H9 (cell line): ENCODE data around the gene ZNRF2. TPM values are rescaled to one million over a fixed set of nuclear protein-coding genes. Genes with fewer than 3 reads are reported as not detected.

Experiments used
- DNase-seq: peaks from one replicate; pipeline ENCODE4 v3.0.0-alpha.2; 2017
- H2AFZ ChIP-seq: one replicate; pipeline ENCODE4 v1.6.1; 2013; ENCODE audit warnings: mild to moderate bottlenecking, low read length, control low read depth, moderate library complexity
- H2AK5ac ChIP-seq: 2 replicates; pipeline ENCODE4 v1.6.1; 2013; ENCODE audit warnings: low read length, control low read depth, mixed read lengths; ENCODE audit not compliant: insufficient read length
- H2BK120ac ChIP-seq: one replicate; pipeline ENCODE4 v1.6.1; 2013; ENCODE audit warnings: low read depth, mild to moderate bottlenecking, low read length, control low read depth, inconsistent platforms; ENCODE audit not compliant: poor library complexity, severe bottlenecking
- H2BK12ac ChIP-seq: 2 replicates; pipeline ENCODE4 v1.6.1; 2013; ENCODE audit warnings: low read length, control low read depth, mixed read lengths, low read depth; ENCODE audit not compliant: insufficient read length
- H2BK15ac ChIP-seq: 2 replicates; pipeline ENCODE4 v1.6.1; 2013; ENCODE audit warnings: low read depth, low read length, control low read depth
- H2BK20ac ChIP-seq: one replicate; pipeline ENCODE4 v1.6.1; 2013; ENCODE audit warnings: low read depth, mild to moderate bottlenecking, low read length, control low read depth, inconsistent platforms; ENCODE audit not compliant: poor library complexity, severe bottlenecking
- H2BK5ac ChIP-seq: 2 replicates; pipeline ENCODE4 v1.6.1; 2013; ENCODE audit warnings: low read length, control low read depth, mixed read lengths; ENCODE audit not compliant: insufficient read length
- H3K14ac ChIP-seq: 2 replicates; pipeline ENCODE4 v1.6.1; 2013; ENCODE audit warnings: low read length, control low read depth; ENCODE audit not compliant: insufficient read depth
- H3K18ac ChIP-seq: 2 replicates; pipeline ENCODE4 v1.6.1; 2013; ENCODE audit warnings: low read depth, mild to moderate bottlenecking, mixed read lengths, low read length, control low read depth; ENCODE audit not compliant: insufficient read length
- H3K23ac ChIP-seq: 2 replicates; pipeline ENCODE4 v1.6.1; 2013; ENCODE audit warnings: low read length, control low read depth, mixed read lengths, low read depth; ENCODE audit not compliant: insufficient read length
- H3K23me2 ChIP-seq: 2 replicates; pipeline ENCODE4 v1.6.1; 2013; ENCODE audit warnings: low read depth, mild to moderate bottlenecking, mixed read lengths, low read length, control low read depth; ENCODE audit not compliant: insufficient read length, poor library complexity, severe bottlenecking
- H3K27ac ChIP-seq: 2 replicates; pipeline ENCODE4 v1.5.1; 2013; ENCODE audit warnings: low read length, control low read depth, mixed read lengths, low read depth; ENCODE audit not compliant: insufficient read length
- H3K27me3 ChIP-seq: 2 replicates; pipeline ENCODE4 v1.6.1; 2013; ENCODE audit warnings: low read length, control low read depth, inconsistent platforms; ENCODE audit not compliant: insufficient read depth
- H3K4ac ChIP-seq: 2 replicates; pipeline ENCODE4 v1.6.1; 2013; ENCODE audit warnings: low read depth, mild to moderate bottlenecking, control low read depth, inconsistent platforms, low read length, moderate library complexity
- H3K4me1 ChIP-seq: 2 replicates; pipeline ENCODE4 v1.6.1; 2013; ENCODE audit warnings: low read length, control low read depth, inconsistent platforms; ENCODE audit not compliant: insufficient read depth
- H3K4me2 ChIP-seq: 2 replicates; pipeline ENCODE4 v1.6.1; 2013; ENCODE audit warnings: low read length, control low read depth, mixed read lengths; ENCODE audit not compliant: insufficient read length, insufficient read depth
- H3K56ac ChIP-seq: 2 replicates; pipeline ENCODE4 v1.6.1; 2013; ENCODE audit warnings: low read depth, mild to moderate bottlenecking, mixed read lengths, low read length, control low read depth; ENCODE audit not compliant: insufficient read length
- H3K79me1 ChIP-seq: 2 replicates; pipeline ENCODE4 v1.6.1; 2013; ENCODE audit warnings: low read depth, mild to moderate bottlenecking, moderate library complexity, low read length, control low read depth, inconsistent platforms; ENCODE audit not compliant: insufficient read depth, poor library complexity, severe bottlenecking
- H3K79me2 ChIP-seq: 2 replicates; pipeline ENCODE4 v1.6.1; 2013; ENCODE audit warnings: low read length, control low read depth, inconsistent platforms; ENCODE audit not compliant: insufficient read depth
- H3K9ac ChIP-seq: 2 replicates; pipeline ENCODE4 v1.6.1; 2013; ENCODE audit warnings: low read length, control low read depth, mixed read lengths; ENCODE audit not compliant: insufficient read length; ENCODE audit errors: extremely low read depth
- H3K9me3 ChIP-seq: one replicate; pipeline ENCODE4 v1.6.1; 2013; ENCODE audit warnings: low read depth, low read length, inconsistent platforms; ENCODE audit not compliant: control insufficient read depth
- H3T11ph ChIP-seq: one replicate; pipeline ENCODE4 v1.6.1; 2013; ENCODE audit warnings: mild to moderate bottlenecking, low read length, control low read depth, inconsistent platforms
- H4K20me1 ChIP-seq: one replicate; pipeline ENCODE4 v1.6.1; 2013; ENCODE audit not compliant: control insufficient read depth, insufficient read length, insufficient read depth
- H4K5ac ChIP-seq: 2 replicates; pipeline ENCODE4 v1.6.1; 2013; ENCODE audit warnings: low read depth, mild to moderate bottlenecking, mixed read lengths, low read length, control low read depth; ENCODE audit not compliant: insufficient read length
- H4K8ac ChIP-seq: replicated peaks from 2 replicates; pipeline ENCODE4 v1.6.1; 2013; ENCODE audit warnings: low read length, control low read depth, mixed read lengths, low read depth; ENCODE audit not compliant: insufficient read length
- H4K91ac ChIP-seq: 2 replicates; pipeline ENCODE4 v1.6.1; 2013; ENCODE audit warnings: low read depth, mild to moderate bottlenecking, moderate library complexity, mixed read lengths, low read length, control low read depth; ENCODE audit not compliant: insufficient read length
- H3K27ac Mint-ChIP-seq, 3 experiments: 2 replicates in 2 of 3; 3 replicates in 1 of 3; pipeline ENCODE4 v1.8.0; 2020 to 2021; ENCODE audit warnings: mixed read lengths in 3 of 3, mild to moderate bottlenecking in 1 of 3, moderate library complexity in 1 of 3
- H3K27me3 Mint-ChIP-seq: 2 replicates; pipeline ENCODE4 v1.8.0; 2021; ENCODE audit warnings: low read depth, mild to moderate bottlenecking, moderate library complexity, mixed read lengths
- H3K36me3 Mint-ChIP-seq, 3 experiments: 2 replicates in 2 of 3; 3 replicates in 1 of 3; pipeline ENCODE4 v1.8.0; 2020 to 2021; ENCODE audit warnings: low read depth in 3 of 3, mixed read lengths in 3 of 3; ENCODE audit not compliant: insufficient read depth in 1 of 3
- H3K4me1 Mint-ChIP-seq, 2 experiments: 2 replicates each; pipeline ENCODE4 v1.8.0; 2020; ENCODE audit warnings: mixed read lengths in 2 of 2
- H3K4me3 Mint-ChIP-seq, 2 experiments: 2 replicates in 1 of 2; 3 replicates in 1 of 2; pipeline ENCODE4 v1.8.0; 2020 to 2021; ENCODE audit warnings: mild to moderate bottlenecking in 2 of 2, mixed read lengths in 2 of 2, moderate library complexity in 1 of 2
- H3K9me3 Mint-ChIP-seq, 2 experiments: 2 replicates in 1 of 2; 3 replicates in 1 of 2; pipeline ENCODE4 v1.8.0; 2020; ENCODE audit warnings: mild to moderate bottlenecking in 2 of 2, mixed read lengths in 2 of 2, moderate library complexity in 1 of 2
- WGBS: extraction: QIAGEN DNeasy Blood & Tissue Kit; methylation state at CpG from one replicate; pipeline ENCODE4 v1.1.7; 2013; ENCODE audit warnings: missing lambda C conversion rate, low lambda C conversion rate, mixed read lengths; ENCODE audit not compliant: insufficient read length; ENCODE audit errors: extremely low coverage; 5-methylcytosine and 5-hydroxymethylcytosine counted together
- total RNA-seq: library from RNA; stranded (reverse); gene quantifications from 2 replicates; pipeline ENCODE4 v1.2.1, GENCODE V29; 2021
- TF ChIP-seq, protein P1 (sequence below): fragments of 200-600 bp; sonication (generic); conservative IDR thresholded peaks from 3 replicates; pipeline ENCODE4 v1.8.0; 2021; ENCODE audit warnings: antibody characterized with exemption, mild to moderate bottlenecking

ZNRF2 gene
- total RNA-seq, 1 experiment from 2014 or later = 16.5 TPM

DNA sequence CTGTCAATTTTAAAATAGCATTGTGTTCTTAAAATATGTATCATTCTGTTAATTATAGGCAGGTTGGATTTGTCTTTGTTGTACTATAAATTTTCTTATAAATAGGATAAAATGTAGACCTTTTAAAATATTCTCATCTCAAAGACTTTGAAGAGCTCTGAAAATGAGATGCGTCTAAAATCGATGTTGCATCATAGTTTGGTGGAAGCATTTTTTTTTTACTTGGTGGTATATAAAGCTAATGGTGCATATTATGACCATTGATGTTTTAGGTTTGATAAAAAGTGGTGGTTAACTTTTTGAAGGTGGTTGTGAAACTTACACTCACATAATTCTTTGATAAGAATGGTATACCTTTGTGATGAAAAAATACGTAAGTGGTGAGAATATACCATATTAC lies 69.1 kb downstream of the ZNRF2 start:
- H3K4me1 ChIP-seq = peaks cover 7% of the 10 kb centered on the region
- no peak overlapping the region for H3K4ac ChIP-seq
- H4K20me1 ChIP-seq = no peaks in the 10 kb centered on the region
- TF ChIP-seq, protein P1, sequence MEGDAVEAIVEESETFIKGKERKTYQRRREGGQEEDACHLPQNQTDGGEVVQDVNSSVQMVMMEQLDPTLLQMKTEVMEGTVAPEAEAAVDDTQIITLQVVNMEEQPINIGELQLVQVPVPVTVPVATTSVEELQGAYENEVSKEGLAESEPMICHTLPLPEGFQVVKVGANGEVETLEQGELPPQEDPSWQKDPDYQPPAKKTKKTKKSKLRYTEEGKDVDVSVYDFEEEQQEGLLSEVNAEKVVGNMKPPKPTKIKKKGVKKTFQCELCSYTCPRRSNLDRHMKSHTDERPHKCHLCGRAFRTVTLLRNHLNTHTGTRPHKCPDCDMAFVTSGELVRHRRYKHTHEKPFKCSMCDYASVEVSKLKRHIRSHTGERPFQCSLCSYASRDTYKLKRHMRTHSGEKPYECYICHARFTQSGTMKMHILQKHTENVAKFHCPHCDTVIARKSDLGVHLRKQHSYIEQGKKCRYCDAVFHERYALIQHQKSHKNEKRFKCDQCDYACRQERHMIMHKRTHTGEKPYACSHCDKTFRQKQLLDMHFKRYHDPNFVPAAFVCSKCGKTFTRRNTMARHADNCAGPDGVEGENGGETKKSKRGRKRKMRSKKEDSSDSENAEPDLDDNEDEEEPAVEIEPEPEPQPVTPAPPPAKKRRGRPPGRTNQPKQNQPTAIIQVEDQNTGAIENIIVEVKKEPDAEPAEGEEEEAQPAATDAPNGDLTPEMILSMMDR = no peak
- H3K4me2 ChIP-seq = no peak overlapping the region
- H4K5ac ChIP-seq = no peak overlapping the region
- H3K79me1 ChIP-seq = no peaks in the 10 kb centered on the region
- peaks cover 3 to 15% (median 14%) of the 10 kb centered on the region in 3 experiments; a peak in 6 of 7 replicates for H3K36me3 Mint-ChIP-seq
- H2BK20ac ChIP-seq = no peak overlapping the region
- H3K18ac ChIP-seq = no peak overlapping the region
- no peaks in the 10 kb centered on the region for H3K23me2 ChIP-seq
- no peaks in the 10 kb centered on the region for H3K9me3 Mint-ChIP-seq
- H3K56ac ChIP-seq = no peak overlapping the region
- H3T11ph ChIP-seq = no peak overlapping the region
- H2BK5ac ChIP-seq = no peak overlapping the region
- H3K27me3 Mint-ChIP-seq = no peaks in the 10 kb centered on the region
- peak overlapping the region in 1 of 3 experiments; percentile 98; a peak in 2 of 7 replicates for H3K27ac Mint-ChIP-seq
- H3K79me2 ChIP-seq = no peaks in the 10 kb centered on the region; the same call in 1 of the 2 replicates
- no peaks in the 10 kb centered on the region for H3K27me3 ChIP-seq
- no peak overlapping the region for H2AK5ac ChIP-seq
- peaks cover 59 to 87% of the 10 kb centered on the region in 2 experiments for H3K4me1 Mint-ChIP-seq
- no peak overlapping the region for H2BK120ac ChIP-seq
- no peak overlapping the region for H2AFZ ChIP-seq
- no peaks in the 10 kb centered on the region for H3K9me3 ChIP-seq
- no peak overlapping the region for H4K91ac ChIP-seq
- H2BK12ac ChIP-seq = no peak overlapping the region
- no peak overlapping the region for H3K4me3 Mint-ChIP-seq
- H4K8ac ChIP-seq = no peak overlapping the region
- H3K27ac ChIP-seq = no peak overlapping the region
- H2BK15ac ChIP-seq = no peak overlapping the region
- no peak overlapping the region for H3K14ac ChIP-seq
- no CpG with 5 or more reads among the region's 3 CpGs for WGBS
- H3K9ac ChIP-seq = no peak overlapping the region
- no peak overlapping the region for H3K23ac ChIP-seq
- no peak for DNase-seq
